Stimulated activated memory B cell treated with anti-CD40 and anti-IgM and Interleukin-4, amounts not matched to agents 10 μg/mL and 1 μg/mL and 100 μg/mL, for 72 hours (primary cell): ENCODE results near the gene VDAC1.

Source experiments
- ATAC-seq: fragments of 150-1000 bp; cut with Tn5 transposase; 2 replicates; pipeline ENCODE4 v1.10.0; 2021
- H3K27ac Mint-ChIP-seq: one replicate; pipeline ENCODE4 v1.8.0; 2022; ENCODE audit warnings: mild to moderate bottlenecking, mixed read lengths
- H3K27me3 Mint-ChIP-seq: one replicate; pipeline ENCODE4 v1.8.0; 2022; ENCODE audit warnings: mixed read lengths
- H3K36me3 Mint-ChIP-seq: one replicate; pipeline ENCODE4 v1.8.0; 2022; ENCODE audit warnings: mixed read lengths
- H3K4me1 Mint-ChIP-seq: one replicate; pipeline ENCODE4 v1.8.0; 2022; ENCODE audit warnings: mixed read lengths
- H3K4me3 Mint-ChIP-seq: one replicate; pipeline ENCODE4 v1.8.0; 2022; ENCODE audit warnings: mild to moderate bottlenecking, moderate library complexity, mixed read lengths
- H3K9me3 Mint-ChIP-seq: one replicate; pipeline ENCODE4 v1.8.0; 2022; ENCODE audit warnings: mixed read lengths

Gene VDAC1

DNA sequence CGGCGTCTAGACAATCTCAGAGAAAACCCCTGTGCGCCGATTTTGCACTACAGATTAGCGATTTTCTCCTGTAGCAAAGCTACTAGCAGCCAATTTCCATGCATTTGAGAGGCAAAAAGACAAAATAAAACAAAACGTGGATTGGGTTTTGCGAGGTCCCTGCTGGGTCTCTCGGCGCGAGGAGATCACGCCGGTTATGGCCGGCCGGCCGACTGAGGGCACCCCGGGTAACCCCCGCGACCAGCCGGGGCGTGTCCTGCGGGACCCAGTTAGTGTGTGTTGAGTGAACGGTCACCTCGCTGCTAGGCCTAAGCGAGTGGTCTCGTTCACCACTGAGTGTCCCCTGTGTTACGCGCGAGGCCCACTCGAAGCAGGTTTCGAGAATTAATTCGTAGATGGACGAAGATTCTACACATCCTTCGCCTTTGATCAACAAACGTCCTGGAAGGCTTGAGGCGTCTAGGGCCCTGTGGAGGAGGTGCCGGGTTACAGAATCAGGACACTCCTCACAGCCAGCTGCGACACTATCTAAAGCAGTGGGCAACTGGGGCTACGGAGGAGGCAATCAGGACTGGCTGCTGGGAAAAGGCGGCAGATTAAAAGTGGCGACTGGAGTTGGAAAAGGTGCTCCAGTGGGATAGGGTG is 764 bp upstream of the VDAC1 start:
- Mint-ChIP-seq H3K27me3 (no peaks in the 10 kb centered on the region), H3K4me1 (peaks cover 40% of the 10 kb centered on the region), H3K36me3 (peaks cover 7% of the 10 kb centered on the region), H3K27ac (peak overlapping the region; percentile 97), H3K9me3 (no peaks in the 10 kb centered on the region), H3K4me3 (peak overlapping the region; percentile 88)
- no peak for ATAC-seq

DNA sequence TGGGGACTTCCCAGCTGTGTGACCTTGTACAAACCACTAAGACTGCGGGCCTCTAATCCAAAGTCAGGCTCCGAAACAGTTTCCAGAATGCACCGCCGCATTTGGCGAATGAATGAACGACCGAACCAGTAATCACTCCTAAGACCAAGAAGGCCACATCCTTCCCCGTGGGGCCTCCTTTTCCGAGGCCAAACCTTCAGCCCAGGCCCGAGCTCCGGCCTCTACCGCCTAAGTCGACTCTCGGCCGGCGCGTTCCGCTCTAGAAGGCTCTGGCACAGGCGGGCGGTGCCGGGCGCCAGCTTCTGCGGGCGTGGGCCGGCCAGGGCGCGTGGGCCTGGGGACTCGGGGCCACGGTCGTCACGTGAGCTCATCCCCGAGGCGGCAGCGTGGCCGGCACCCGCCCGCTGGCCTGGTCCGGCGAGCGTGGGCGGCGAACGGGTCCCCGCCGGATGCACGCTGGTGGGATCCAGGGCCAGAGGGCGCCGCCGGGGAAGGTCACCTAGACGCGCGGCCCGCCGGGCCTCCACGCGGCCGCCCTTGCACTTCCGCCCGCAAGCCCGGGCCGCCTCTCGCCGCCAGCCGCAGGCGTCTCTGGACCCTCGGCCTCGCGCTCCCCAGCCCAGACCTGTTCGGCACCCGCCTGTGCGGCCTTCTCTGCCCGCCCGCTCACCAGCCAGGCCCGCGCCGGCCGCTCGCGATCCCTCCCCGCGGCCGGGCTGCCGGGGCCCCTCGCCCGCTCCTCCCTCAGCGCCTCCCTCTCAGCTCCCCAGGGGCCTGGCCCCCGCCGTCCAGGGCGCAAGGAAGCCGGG is 754 bp downstream of the VDAC1 start:
- Mint-ChIP-seq H3K4me3 (peak overlapping the region; percentile 82), H3K36me3 (peaks cover 12% of the 10 kb centered on the region), H3K27me3 (no peaks in the 10 kb centered on the region), H3K27ac (peak overlapping the region; percentile 97), H3K9me3 (no peaks in the 10 kb centered on the region), H3K4me1 (peaks cover 54% of the 10 kb centered on the region)
- ATAC-seq = peak; percentile 51

DNA sequence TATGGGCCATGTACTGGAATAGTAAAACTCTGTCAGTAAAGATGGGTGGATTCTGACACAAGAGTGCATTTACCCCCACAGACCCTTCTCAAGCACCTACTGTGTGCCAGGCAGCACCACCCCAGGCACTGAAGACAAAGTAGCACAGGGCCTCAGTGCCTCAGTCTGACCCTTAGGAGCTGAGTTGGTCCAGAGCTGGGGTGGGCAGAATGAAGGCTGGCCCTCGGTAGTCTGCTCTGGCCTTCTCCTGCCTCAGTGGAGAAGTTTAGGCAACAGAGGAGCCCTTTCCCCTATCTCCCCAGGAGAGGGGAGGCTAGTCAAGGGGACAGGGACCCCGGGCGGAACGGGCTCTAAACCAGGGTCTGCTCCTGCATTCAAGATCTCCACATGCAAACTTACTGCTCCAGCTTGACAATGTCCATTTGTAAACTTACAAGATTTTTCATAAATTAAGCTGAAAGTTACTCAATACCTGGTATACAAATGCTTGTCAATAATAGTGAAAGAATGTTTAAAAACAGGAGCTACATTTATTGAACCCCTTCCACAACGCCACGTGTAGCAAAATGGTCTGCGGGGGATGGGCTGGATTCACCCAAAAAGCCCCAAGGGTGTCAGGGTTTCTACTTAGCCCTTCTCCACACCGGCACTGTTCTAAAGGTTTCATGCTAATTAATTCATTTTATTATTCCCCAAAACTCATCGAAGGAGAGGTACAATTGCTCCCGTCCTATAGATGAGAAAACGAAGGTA is 1.5 kb downstream of the VDAC1 start:
- H3K27ac Mint-ChIP-seq = peak overlapping the region; percentile 97
- no peak for ATAC-seq
- no peaks in the 10 kb centered on the region for H3K27me3 Mint-ChIP-seq
- peak overlapping the region; percentile 79 for H3K4me3 Mint-ChIP-seq
- H3K4me1 Mint-ChIP-seq = peaks cover 60% of the 10 kb centered on the region
- peaks cover 12% of the 10 kb centered on the region for H3K36me3 Mint-ChIP-seq
- H3K9me3 Mint-ChIP-seq = no peaks in the 10 kb centered on the region

DNA sequence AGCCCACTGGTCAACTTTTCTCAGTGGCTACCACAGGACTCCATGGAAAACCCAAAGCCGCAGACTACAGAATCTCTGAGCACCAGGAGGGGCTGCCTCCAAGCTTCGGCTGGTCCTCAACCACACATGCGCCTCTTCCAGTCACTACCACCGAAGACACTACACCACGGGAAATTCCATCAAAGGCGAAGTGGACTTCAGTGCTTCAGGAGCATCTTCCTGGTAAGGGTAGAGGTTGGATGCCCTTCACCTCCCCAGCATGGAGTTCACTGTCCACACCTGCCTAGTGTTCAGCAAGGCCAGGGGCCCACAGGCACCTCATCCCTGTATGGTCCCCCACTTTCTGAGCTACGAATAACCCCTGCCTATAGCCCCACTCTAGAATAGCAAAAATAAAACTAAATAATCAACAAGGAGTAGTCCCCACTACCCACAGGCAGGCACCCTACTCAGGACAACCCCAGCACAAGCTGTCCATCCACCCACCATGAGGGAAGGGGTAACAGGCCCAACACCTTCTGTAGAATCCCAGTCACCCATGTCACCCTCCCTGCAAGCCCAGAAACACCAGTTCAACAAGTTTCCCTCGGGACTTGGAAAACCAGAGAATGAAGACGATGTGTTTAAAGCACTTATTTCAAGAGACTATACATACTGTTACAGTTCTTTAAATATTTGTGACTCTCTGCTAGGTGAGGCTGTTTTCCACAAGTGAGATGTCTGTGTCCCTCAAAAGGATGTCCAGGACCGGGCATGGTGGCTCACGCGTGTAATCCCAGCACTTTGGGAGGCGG is 2.6 kb downstream of the VDAC1 start:
- Mint-ChIP-seq H3K27ac (peak overlapping the region; percentile 97), H3K4me1 (peaks cover 62% of the 10 kb centered on the region), H3K9me3 (no peaks in the 10 kb centered on the region), H3K4me3 (peak overlapping the region; percentile 79), H3K36me3 (peaks cover 12% of the 10 kb centered on the region), H3K27me3 (no peaks in the 10 kb centered on the region)
- ATAC-seq = no peak

DNA sequence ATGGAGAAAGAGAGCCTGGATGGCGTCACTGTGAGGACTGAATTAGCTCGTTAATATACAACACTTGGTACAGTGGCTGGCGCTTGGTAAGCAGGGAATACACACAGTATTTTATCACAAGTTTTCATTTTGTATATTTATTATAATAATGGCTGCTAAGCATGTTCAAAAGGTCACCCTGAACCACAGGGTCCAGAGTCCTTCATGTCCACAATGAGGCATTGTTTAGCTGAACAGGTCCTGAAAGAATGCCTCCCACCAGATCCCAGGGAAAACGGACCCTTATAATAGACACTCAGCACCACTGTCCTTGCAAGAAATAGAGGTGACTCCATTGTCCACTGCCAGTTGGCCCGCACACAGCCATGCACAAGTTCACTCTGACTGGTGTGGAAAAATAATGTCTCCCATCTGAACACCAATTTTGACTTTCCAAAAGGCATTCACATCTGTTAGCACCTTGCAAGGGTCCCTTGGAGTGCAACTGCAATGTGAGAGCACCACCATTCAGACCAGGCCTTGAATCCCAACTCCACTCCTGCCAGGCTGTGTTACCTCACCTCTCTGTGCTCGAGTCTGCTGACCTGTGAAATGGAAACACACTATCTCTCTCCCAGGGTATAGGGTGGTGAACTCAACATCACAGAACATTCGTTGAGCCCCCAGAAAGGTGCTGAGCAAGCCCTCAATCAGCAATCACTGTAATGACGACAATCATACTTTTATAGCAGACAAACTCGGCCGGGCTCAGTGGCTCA is 3.9 kb downstream of the VDAC1 start:
- Mint-ChIP-seq H3K9me3 (no peaks in the 10 kb centered on the region), H3K27me3 (no peaks in the 10 kb centered on the region), H3K4me1 (peaks cover 71% of the 10 kb centered on the region), H3K27ac (no peak overlapping the region), H3K36me3 (peaks cover 12% of the 10 kb centered on the region), H3K4me3 (no peak overlapping the region)
- ATAC-seq = no peak

DNA sequence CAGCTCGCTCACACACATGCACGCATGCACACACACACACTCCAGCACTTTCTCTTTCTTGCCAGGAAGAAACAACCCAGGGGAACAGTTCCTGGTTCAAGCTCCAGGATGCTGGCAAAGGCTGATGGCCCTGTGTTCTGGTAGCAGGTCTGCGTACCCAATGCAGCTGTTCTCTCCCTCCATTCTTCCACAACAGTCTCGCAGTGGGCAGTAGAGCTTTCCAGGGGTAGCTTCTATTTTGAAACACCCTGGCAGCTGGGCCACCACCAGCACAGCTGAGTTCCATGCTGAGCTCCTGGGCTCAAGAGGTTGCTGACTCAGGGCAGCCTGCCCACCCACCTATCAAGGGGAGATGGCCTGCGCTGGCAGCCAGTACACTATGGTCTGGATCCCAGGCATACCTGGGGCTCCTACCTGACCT is 4.7 kb downstream of the VDAC1 start:
- Mint-ChIP-seq H3K4me1 (peaks cover 71% of the 10 kb centered on the region), H3K27ac (no peak overlapping the region), H3K36me3 (peaks cover 12% of the 10 kb centered on the region), H3K27me3 (no peaks in the 10 kb centered on the region), H3K4me3 (no peak overlapping the region), H3K9me3 (no peaks in the 10 kb centered on the region)
- ATAC-seq = no peak

DNA sequence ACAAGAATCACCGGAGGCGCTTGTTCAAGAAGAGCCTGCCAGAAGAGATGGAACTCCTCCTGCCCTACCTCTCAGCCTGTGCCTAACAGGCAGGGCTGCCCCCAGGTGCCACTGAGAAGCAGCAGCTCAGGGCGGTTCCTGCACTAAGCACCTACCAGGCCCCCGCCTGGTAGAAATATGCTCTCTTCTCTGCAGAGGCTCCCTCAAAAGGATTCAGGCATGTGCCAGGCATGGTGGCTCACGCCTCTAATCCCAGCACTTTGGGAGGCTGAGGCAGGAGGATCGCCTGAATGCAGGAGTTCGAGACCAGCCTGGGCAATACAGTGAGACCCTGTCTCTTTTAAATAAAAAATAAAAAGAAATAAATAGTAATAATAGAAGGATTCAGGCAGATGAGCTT is 6.0 kb downstream of the VDAC1 start:
- H3K9me3 Mint-ChIP-seq = no peaks in the 10 kb centered on the region
- H3K4me1 Mint-ChIP-seq = peaks cover 82% of the 10 kb centered on the region
- H3K36me3 Mint-ChIP-seq = peaks cover 12% of the 10 kb centered on the region
- H3K27me3 Mint-ChIP-seq = no peaks in the 10 kb centered on the region
- no peak overlapping the region for H3K27ac Mint-ChIP-seq
- ATAC-seq = no peak
- H3K4me3 Mint-ChIP-seq = no peak overlapping the region

DNA sequence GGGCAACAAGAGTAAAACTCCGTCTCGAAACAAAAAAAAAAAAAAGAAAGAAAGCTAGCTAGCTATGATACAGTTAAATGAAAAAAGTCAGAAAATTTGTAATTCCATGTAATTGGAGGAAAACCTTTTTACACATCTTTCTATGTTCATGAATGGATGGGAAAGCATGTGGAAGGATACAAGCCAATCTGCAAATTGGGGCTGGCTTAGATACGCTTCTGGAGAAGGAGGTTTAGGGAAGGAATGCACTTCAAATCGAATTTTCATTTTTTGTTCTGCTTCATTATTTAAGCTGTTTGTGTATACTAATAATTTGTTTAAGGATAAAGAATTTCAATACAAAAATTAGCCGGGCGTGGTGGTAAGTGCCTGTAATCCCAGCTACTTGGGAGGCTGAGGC is 6.7 kb downstream of the VDAC1 start:
- Mint-ChIP-seq H3K4me3 (no peak overlapping the region), H3K27me3 (no peaks in the 10 kb centered on the region), H3K9me3 (no peaks in the 10 kb centered on the region), H3K36me3 (peaks cover 12% of the 10 kb centered on the region), H3K4me1 (peaks cover 82% of the 10 kb centered on the region), H3K27ac (no peak overlapping the region)
- no peak for ATAC-seq

DNA sequence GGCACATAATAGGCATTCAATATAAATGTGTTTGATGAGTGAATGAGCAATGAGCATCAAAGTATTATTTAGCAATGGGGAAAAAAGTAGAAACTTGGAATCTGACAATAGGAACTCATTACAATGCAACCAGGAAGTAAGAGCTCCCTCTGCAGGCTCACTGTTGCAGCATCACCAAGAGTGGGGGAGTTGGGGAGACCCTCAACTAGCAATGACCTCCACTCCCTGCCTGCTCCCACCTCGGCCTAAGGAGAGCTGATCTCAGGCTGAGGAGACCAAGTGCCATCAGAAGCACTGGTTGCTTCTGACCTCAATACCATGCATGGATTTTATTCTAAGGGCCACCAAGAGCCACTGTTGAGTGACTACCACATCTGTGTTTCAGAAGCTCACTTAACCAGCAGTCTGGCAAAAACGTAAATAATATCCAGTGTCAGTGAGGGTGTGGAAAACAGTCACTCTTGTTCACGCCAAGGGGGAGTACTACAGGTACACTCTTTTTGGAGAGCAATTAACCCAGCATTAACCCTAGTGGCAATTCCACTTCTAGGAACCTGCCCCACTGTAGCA is 8.0 kb downstream of the VDAC1 start:
- Mint-ChIP-seq H3K4me3 (no peak overlapping the region), H3K27me3 (no peaks in the 10 kb centered on the region), H3K9me3 (no peaks in the 10 kb centered on the region), H3K36me3 (peaks cover 18% of the 10 kb centered on the region), H3K4me1 (peaks cover 78% of the 10 kb centered on the region), H3K27ac (no peak overlapping the region)
- ATAC-seq = no peak

DNA sequence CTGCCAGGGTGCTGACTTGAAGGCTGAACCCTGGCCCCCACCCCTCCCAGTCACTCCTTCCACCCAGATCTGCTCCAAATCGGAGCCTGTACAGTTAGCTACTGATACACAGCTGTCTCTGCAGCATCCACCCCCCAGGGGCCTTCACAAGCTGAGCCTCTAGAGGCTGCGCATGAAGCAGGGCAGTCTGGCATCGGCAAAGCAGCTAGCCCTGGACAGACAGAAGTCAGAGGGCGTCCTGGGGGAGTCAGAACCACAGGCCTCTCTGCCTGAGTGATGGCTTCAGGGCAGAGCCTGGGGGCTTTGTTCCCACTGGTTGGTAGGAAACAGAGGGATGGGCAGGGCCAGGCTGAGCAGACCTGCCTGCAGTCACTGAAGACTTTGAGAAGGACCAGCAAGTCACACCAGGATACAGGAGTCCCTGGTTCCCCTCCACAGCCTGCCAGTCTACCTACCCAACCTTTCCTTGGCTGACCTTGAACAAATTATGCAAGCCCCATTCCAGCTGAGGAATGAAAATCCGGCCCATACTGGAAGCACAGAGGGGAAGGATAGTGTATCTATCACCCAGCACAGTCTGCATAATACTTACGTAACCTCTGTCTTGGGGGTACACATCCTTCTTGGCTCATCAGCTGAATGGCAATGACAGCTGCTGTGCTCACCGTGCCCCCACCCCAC is 8.8 kb downstream of the VDAC1 start:
- Mint-ChIP-seq H3K4me1 (peaks cover 70% of the 10 kb centered on the region), H3K27me3 (no peaks in the 10 kb centered on the region), H3K9me3 (no peaks in the 10 kb centered on the region), H3K27ac (no peak overlapping the region), H3K36me3 (peaks cover 18% of the 10 kb centered on the region), H3K4me3 (no peak overlapping the region)
- no peak for ATAC-seq

DNA sequence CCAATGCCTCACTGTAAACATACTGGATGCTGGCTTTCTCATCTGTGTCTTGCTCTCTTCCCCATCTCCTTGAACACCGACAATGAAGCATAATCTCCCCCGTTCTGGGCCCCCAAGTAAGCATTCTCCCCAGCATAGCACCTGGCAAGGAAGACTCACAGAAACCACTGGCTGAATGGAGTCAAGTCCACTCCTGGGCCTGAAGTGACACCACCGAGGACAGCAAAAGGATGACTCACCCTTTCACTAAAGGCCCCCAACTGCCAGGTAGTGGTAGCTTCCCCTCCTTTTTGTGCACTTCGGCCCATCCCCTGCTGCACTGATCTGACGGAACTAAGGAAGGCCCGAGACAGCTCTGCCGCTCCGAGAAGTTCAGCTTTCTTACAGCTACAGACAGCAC is 9.4 kb downstream of the VDAC1 start:
- Mint-ChIP-seq H3K27me3 (no peaks in the 10 kb centered on the region), H3K4me3 (no peak overlapping the region), H3K27ac (peak overlapping the region; percentile 1), H3K4me1 (peaks cover 67% of the 10 kb centered on the region), H3K36me3 (peaks cover 22% of the 10 kb centered on the region), H3K9me3 (no peaks in the 10 kb centered on the region)
- ATAC-seq = no peak

DNA sequence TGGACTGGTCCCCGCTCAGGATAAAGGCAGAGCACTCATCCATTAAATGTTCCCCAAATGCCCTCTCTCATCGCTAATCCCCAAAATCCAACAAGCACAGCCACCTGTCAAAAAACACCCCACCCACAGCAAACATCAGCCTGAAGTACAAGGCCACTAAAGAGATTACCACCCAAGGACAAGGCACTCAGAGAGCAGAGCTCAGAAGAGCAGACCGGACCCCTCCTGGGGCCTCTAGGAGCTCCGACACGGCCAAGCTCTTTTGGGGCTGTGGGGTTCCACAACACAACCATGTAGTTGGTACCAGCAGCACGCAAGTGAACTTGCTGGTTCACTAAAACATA is 9.8 kb downstream of the VDAC1 start:
- H3K36me3 Mint-ChIP-seq = peaks cover 26% of the 10 kb centered on the region
- no peaks in the 10 kb centered on the region for H3K27me3 Mint-ChIP-seq
- peaks cover 63% of the 10 kb centered on the region for H3K4me1 Mint-ChIP-seq
- peak overlapping the region; percentile 1 for H3K27ac Mint-ChIP-seq
- H3K4me3 Mint-ChIP-seq = no peak overlapping the region
- no peak for ATAC-seq
- H3K9me3 Mint-ChIP-seq = no peaks in the 10 kb centered on the region

DNA sequence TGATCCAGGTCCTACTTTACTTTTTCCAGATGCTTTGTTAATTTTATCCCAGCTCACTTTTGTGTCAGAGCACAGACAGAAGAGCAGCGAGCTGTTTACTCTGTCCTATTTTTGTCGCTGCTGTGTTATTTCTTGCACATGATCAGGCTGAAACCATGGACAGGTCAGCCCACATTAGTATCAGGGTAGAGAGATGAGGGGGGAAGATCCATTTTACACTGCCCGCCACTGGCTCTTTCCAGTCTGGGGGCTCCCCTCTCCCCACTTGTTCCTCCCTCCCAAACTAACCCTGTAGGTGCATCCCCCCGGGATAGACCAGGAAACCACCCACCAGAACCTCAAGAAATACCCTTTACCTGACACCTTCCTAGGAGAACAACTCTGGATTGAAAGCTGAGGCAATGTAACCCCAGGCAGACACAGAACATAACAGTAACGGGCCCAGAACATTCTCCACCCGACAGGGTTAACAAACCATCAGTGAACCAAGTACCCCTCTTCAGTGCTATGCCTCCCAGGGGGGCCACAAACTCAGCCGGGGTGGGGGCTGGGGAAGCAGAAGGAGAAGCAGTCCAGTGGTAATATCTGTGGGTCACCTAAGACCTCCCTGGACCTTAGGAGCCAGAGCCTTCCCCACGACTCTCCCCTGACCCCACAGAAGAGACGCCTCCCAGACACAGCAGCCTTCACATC is 10.3 kb downstream of the VDAC1 start:
- no peaks in the 10 kb centered on the region for H3K9me3 Mint-ChIP-seq
- H3K4me3 Mint-ChIP-seq = no peak overlapping the region
- peaks cover 58% of the 10 kb centered on the region for H3K4me1 Mint-ChIP-seq

More for the DNA sequence above, 10.3 kb downstream of the VDAC1 start:
- Mint-ChIP-seq H3K36me3 (peaks cover 27% of the 10 kb centered on the region), H3K27ac (peak overlapping the region; percentile 1), H3K27me3 (no peaks in the 10 kb centered on the region)
- ATAC-seq = no peak
